ENCODE results near the gene SLFN13.

DNA sequence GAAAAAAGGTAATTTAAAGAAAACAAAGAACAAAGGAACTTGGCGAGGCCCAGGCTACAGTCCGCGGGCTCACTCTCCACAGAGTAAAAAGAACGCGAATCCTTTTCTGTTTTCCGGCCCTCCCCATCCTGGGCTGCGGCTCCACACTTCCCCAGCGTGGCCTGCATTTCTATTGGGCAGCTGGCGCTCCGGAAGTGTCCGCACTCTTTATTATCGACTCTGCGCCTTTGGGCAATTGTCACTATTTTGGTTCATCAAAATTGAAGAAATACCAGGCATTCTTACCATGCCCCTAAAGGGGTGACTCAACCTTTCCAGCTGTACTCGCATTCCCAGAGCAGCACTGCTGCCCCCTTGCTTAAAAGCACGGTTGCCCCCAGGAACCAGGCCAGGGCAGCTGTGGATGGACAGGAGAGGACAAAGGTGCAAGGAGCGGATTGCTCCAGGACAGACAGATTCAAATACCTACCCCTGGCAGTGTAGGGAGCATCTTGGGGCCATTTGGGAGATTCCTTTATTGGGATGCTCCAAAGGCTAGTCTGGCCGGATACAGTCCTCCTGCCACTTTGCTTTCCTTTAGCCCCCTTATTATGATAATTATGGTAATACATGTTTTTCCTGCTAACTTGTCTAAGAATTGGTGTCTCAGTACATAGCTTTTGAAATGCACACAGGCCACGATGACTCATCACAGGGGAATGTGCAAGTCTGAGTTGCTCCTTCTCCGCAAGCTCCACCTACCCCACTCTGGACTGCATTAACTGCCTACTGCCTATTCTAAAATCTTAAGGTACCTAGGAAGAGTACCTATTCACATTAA lies 15.3 kb downstream of the SLFN13 start:
- TF ChIP-seq, protein P1, sequence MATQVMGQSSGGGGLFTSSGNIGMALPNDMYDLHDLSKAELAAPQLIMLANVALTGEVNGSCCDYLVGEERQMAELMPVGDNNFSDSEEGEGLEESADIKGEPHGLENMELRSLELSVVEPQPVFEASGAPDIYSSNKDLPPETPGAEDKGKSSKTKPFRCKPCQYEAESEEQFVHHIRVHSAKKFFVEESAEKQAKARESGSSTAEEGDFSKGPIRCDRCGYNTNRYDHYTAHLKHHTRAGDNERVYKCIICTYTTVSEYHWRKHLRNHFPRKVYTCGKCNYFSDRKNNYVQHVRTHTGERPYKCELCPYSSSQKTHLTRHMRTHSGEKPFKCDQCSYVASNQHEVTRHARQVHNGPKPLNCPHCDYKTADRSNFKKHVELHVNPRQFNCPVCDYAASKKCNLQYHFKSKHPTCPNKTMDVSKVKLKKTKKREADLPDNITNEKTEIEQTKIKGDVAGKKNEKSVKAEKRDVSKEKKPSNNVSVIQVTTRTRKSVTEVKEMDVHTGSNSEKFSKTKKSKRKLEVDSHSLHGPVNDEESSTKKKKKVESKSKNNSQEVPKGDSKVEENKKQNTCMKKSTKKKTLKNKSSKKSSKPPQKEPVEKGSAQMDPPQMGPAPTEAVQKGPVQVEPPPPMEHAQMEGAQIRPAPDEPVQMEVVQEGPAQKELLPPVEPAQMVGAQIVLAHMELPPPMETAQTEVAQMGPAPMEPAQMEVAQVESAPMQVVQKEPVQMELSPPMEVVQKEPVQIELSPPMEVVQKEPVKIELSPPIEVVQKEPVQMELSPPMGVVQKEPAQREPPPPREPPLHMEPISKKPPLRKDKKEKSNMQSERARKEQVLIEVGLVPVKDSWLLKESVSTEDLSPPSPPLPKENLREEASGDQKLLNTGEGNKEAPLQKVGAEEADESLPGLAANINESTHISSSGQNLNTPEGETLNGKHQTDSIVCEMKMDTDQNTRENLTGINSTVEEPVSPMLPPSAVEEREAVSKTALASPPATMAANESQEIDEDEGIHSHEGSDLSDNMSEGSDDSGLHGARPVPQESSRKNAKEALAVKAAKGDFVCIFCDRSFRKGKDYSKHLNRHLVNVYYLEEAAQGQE (IDR thresholded peaks at IDR 0.05; ENCODE audit: insufficient replicate concordance, low read depth) = no peak
- TF ChIP-seq, protein P2, sequence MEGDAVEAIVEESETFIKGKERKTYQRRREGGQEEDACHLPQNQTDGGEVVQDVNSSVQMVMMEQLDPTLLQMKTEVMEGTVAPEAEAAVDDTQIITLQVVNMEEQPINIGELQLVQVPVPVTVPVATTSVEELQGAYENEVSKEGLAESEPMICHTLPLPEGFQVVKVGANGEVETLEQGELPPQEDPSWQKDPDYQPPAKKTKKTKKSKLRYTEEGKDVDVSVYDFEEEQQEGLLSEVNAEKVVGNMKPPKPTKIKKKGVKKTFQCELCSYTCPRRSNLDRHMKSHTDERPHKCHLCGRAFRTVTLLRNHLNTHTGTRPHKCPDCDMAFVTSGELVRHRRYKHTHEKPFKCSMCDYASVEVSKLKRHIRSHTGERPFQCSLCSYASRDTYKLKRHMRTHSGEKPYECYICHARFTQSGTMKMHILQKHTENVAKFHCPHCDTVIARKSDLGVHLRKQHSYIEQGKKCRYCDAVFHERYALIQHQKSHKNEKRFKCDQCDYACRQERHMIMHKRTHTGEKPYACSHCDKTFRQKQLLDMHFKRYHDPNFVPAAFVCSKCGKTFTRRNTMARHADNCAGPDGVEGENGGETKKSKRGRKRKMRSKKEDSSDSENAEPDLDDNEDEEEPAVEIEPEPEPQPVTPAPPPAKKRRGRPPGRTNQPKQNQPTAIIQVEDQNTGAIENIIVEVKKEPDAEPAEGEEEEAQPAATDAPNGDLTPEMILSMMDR (IDR thresholded peaks at IDR 0.05; ENCODE audit: insufficient read depth, low read length) = no peak
- no peak for TF ChIP-seq POLR2AphosphoS5 (IDR thresholded peaks at IDR 0.05; ENCODE audit: low read depth)
